Neural progenitor cell (in vitro differentiated cells): ENCODE data around the gene EEF2K. TPM values are rescaled to one million over a fixed set of nuclear protein-coding genes. Genes with fewer than 3 reads are reported as not detected.
"Not testable (repeated sequence)": the region's sequence is repeated elsewhere in the genome, so short reads cannot be mapped to it uniquely, and the experiment has no call there.

Experiments used
- DNase-seq: peaks from one replicate; pipeline ENCODE4 v3.0.0-alpha.2; 2016; ENCODE audit warnings: low spot score
- H2AFZ ChIP-seq: fragments of 200-600 bp; sonication (generic); replicated peaks from 2 replicates; pipeline ENCODE4 v1.6.1; 2016; ENCODE audit warnings: antibody characterized with exemption
- H3F3A ChIP-seq: fragments of 200-600 bp; sonication (generic); 2 replicates; pipeline ENCODE4 v1.6.1; 2016; ENCODE audit warnings: antibody characterized with exemption, low read depth
- H3K27ac ChIP-seq: fragments of 200-600 bp; sonication (generic); 2 replicates; pipeline ENCODE4 v1.5.1; 2016; ENCODE audit warnings: mild to moderate bottlenecking
- H3K27me3 ChIP-seq: fragments of 200-600 bp; sonication (generic); 2 replicates; pipeline ENCODE4 v1.6.1; 2016; ENCODE audit warnings: mild to moderate bottlenecking, moderate library complexity
- H3K36me3 ChIP-seq: fragments of 200-600 bp; sonication (generic); 2 replicates; pipeline ENCODE4 v1.5.1; 2016
- H3K4me1 ChIP-seq: fragments of 200-600 bp; sonication (generic); 2 replicates; pipeline ENCODE4 v1.6.1; 2016; ENCODE audit warnings: mixed run types
- H3K4me2 ChIP-seq: fragments of 200-600 bp; sonication (generic); 2 replicates; pipeline ENCODE4 v1.6.1; 2016
- H3K4me3 ChIP-seq: fragments of 200-600 bp; sonication (generic); 2 replicates; pipeline ENCODE4 v1.5.1; 2016
- H3K79me2 ChIP-seq: fragments of 200-600 bp; sonication (generic); 2 replicates; pipeline ENCODE4 v1.6.1; 2016; ENCODE audit warnings: low read depth
- H3K9ac ChIP-seq: fragments of 200-600 bp; sonication (generic); 2 replicates; pipeline ENCODE4 v1.6.1; 2016
- H3K9me3 ChIP-seq: fragments of 200-600 bp; sonication (generic); 2 replicates; pipeline ENCODE4 v1.5.1; 2016; ENCODE audit warnings: low read depth
- H4K20me1 ChIP-seq: fragments of 200-600 bp; sonication (generic); 2 replicates; pipeline ENCODE4 v1.6.1; 2016; ENCODE audit warnings: low read depth
- H3K27ac Mint-ChIP-seq: 3 replicates; pipeline ENCODE4 v1.8.0; 2021; ENCODE audit warnings: mixed read lengths
- H3K27me3 Mint-ChIP-seq: 2 replicates; pipeline ENCODE4 v1.8.0; 2022; ENCODE audit warnings: low read depth, mild to moderate bottlenecking, inconsistent platforms, moderate library complexity, mixed read lengths; ENCODE audit not compliant: insufficient read depth
- H3K36me3 Mint-ChIP-seq: 3 replicates; pipeline ENCODE4 v1.8.0; 2021; ENCODE audit warnings: mixed read lengths
- H3K4me1 Mint-ChIP-seq: 3 replicates; pipeline ENCODE4 v1.8.0; 2021; ENCODE audit warnings: mixed read lengths
- H3K4me3 Mint-ChIP-seq: 3 replicates; pipeline ENCODE4 v1.8.0; 2021; ENCODE audit warnings: mild to moderate bottlenecking, moderate library complexity, mixed read lengths
- H3K9me3 Mint-ChIP-seq: 3 replicates; pipeline ENCODE4 v1.8.0; 2020; ENCODE audit warnings: mixed read lengths
- EZH2 ChIP-seq: fragments of 200-600 bp; sonication (generic); IDR thresholded peaks from 2 replicates; pipeline ENCODE4 v1.6.1; 2017; ENCODE audit warnings: antibody characterized with exemption, mild to moderate bottlenecking, moderate library complexity
- EZH2phosphoT487 ChIP-seq: fragments of 200-600 bp; sonication (generic); IDR thresholded peaks from 2 replicates; pipeline ENCODE4 v1.6.1; 2017; ENCODE audit warnings: antibody characterized with exemption
- total RNA-seq: library from RNA; depleted of rRNA; stranded (reverse); fragments of >200 nt; gene quantifications from 2 replicates; pipeline ENCODE4 v1.2.3, GENCODE V29; 2015; ENCODE audit warnings: low replicate concordance
- TF ChIP-seq, protein P1 (sequence below): fragments of 200-600 bp; sonication (generic); IDR thresholded peaks from 2 replicates; pipeline ENCODE4 v1.5.1; 2017; ENCODE audit warnings: antibody characterized with exemption, mild to moderate bottlenecking

Gene EEF2K
- total RNA-seq, 1 donor from 2014 or later = 9.0 TPM

DNA sequence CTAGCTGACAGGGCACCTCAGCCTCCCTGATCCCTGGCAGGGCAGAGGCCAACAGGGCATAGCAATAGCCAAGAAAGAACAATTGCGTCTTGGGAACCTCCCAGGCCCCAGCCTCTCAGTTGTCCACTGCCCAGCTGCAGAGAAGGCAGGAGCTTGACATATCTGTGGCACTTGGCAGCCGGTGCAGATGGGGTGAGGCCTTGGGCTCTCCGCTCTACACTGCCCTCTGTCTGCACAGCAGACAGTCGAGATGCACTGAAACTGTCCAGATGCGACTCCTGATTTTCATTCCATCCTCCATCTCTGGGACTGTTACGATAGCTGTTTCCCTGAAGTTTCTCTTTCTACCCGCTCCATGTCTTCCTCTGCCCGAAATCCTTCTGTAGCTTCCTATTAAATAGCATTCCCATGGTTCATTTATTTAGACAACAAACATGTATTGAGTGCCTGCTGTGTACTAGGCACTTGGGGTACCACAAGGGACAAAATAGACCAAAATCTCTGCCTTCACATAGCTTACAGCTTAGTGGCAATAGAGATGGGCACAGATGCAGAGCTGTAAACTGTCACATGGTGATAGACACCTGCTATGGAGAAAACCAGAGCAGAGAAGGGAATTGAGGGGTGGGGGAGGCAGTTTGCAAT, 94.5 kb downstream of the EEF2K start:
- Histone ChIP-seq H3F3A (peaks cover 17% of the 10 kb centered on the region), H2AFZ (no peak overlapping the region), H3K9ac (no peak overlapping the region), H3K4me1 (peaks cover 5% of the 10 kb centered on the region), H3K27ac (no peak overlapping the region), H3K36me3 (no peaks in the 10 kb centered on the region), H3K9me3 (no peaks in the 10 kb centered on the region), H3K79me2 (peaks cover 60% of the 10 kb centered on the region), H3K4me2 (no peak overlapping the region), H3K27me3 (no peaks in the 10 kb centered on the region), H4K20me1 (peaks cover 65% of the 10 kb centered on the region), H3K4me3 (no peak overlapping the region)
- Mint-ChIP-seq H3K9me3 (peaks cover 11% of the 10 kb centered on the region), H3K27me3 (peaks cover 26% of the 10 kb centered on the region), H3K27ac (no peak overlapping the region), H3K4me1 (peaks cover 26% of the 10 kb centered on the region), H3K4me3 (peak overlapping the region; percentile 42), H3K36me3 (peaks cover 15% of the 10 kb centered on the region)
- peak; percentile 69 for DNase-seq
- TF ChIP-seq, protein P1, sequence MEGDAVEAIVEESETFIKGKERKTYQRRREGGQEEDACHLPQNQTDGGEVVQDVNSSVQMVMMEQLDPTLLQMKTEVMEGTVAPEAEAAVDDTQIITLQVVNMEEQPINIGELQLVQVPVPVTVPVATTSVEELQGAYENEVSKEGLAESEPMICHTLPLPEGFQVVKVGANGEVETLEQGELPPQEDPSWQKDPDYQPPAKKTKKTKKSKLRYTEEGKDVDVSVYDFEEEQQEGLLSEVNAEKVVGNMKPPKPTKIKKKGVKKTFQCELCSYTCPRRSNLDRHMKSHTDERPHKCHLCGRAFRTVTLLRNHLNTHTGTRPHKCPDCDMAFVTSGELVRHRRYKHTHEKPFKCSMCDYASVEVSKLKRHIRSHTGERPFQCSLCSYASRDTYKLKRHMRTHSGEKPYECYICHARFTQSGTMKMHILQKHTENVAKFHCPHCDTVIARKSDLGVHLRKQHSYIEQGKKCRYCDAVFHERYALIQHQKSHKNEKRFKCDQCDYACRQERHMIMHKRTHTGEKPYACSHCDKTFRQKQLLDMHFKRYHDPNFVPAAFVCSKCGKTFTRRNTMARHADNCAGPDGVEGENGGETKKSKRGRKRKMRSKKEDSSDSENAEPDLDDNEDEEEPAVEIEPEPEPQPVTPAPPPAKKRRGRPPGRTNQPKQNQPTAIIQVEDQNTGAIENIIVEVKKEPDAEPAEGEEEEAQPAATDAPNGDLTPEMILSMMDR = peak; percentile 63
- no peak for TF ChIP-seq EZH2

DNA sequence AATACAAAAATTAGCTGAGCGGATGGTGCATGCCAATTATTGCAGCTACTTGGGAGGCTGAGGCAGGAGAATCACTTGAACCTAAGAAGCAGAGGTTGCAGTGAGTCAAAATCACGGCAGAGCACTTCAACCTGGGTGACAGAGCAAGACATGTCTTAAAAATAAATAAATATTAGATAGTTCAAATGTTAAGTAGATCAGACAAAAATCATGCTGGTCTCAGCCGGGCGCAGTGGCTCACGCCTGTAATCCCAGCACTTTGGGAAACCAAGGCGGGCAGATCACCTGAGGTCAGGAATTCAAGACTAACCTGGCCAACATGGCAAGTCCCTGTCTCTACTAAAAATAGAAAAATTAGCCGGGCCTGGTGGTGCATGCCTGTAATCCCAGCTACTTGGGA, 95.3 kb downstream of the EEF2K start:
- Histone ChIP-seq H3K79me2 (peaks cover 64% of the 10 kb centered on the region), H3F3A (peaks cover 17% of the 10 kb centered on the region), H4K20me1 (peaks cover 68% of the 10 kb centered on the region)
- not testable (repeated sequence) for H3K36me3 ChIP-seq, H3K27me3 ChIP-seq, H3K27ac Mint-ChIP-seq, H3K27ac ChIP-seq, H3K9ac ChIP-seq, H3K4me3 ChIP-seq, H3K4me1 ChIP-seq, DNase-seq, H3K9me3 ChIP-seq, H3K4me3 Mint-ChIP-seq, H2AFZ ChIP-seq, H3K4me2 ChIP-seq
- peaks cover 20% of the 10 kb centered on the region for H3K4me1 Mint-ChIP-seq
- H3K9me3 Mint-ChIP-seq = peaks cover 11% of the 10 kb centered on the region
- peaks cover 23% of the 10 kb centered on the region for H3K27me3 Mint-ChIP-seq
- peaks cover 15% of the 10 kb centered on the region for H3K36me3 Mint-ChIP-seq

DNA sequence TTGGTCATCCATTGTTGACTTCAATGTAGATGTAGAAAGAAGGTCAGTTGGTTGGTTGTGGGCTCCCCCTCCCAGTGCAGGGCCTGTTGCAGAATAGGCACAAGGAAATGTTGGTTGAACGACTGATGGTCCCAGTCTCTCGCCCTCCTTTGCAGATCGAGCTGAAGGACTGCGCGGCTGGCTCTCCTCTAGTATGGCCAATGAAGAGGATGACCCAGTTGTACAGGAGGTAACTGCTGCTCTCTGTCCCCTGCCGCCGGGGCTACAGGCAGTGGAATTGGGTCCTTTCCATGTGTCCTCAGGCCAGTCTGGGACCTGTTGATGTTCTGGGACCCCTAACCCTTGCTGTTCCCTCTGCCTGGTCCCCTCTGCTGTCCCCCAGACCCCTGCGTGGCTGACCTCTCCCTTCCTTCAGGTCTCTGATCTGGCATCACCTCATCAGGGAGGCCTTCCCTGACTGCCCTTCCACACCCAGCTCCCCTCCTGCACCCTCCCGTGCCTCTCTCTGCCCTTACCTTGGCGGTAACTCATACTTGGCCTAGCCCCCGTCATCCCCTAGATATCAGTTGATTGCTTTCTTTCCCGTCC, 96.8 kb downstream of the EEF2K start:
- no peaks in the 10 kb centered on the region for H3K36me3 ChIP-seq
- no peak overlapping the region for H3K9ac ChIP-seq
- H3K4me1 Mint-ChIP-seq = peaks cover 17% of the 10 kb centered on the region
- H3K79me2 ChIP-seq = peaks cover 60% of the 10 kb centered on the region
- no peak overlapping the region for H2AFZ ChIP-seq
- H4K20me1 ChIP-seq = peaks cover 67% of the 10 kb centered on the region
- H3K27me3 ChIP-seq = no peaks in the 10 kb centered on the region
- peaks cover 6% of the 10 kb centered on the region for H3K9me3 Mint-ChIP-seq
- no peaks in the 10 kb centered on the region for H3K9me3 ChIP-seq
- H3K27ac Mint-ChIP-seq = no peak overlapping the region
- H3K4me3 ChIP-seq = no peak overlapping the region
- H3K27me3 Mint-ChIP-seq = peaks cover 16% of the 10 kb centered on the region
- H3F3A ChIP-seq = peaks cover 11% of the 10 kb centered on the region
- H3K36me3 Mint-ChIP-seq = peaks cover 14% of the 10 kb centered on the region
- DNase-seq = no peak
- no peak overlapping the region for H3K27ac ChIP-seq
- H3K4me1 ChIP-seq = peaks cover 5% of the 10 kb centered on the region
- no peak overlapping the region for H3K4me3 Mint-ChIP-seq
- H3K4me2 ChIP-seq = no peak overlapping the region
- TF ChIP-seq EZH2phosphoT487 = no peak
- no peak for TF ChIP-seq EZH2
- TF ChIP-seq, protein P1 = no peak

DNA sequence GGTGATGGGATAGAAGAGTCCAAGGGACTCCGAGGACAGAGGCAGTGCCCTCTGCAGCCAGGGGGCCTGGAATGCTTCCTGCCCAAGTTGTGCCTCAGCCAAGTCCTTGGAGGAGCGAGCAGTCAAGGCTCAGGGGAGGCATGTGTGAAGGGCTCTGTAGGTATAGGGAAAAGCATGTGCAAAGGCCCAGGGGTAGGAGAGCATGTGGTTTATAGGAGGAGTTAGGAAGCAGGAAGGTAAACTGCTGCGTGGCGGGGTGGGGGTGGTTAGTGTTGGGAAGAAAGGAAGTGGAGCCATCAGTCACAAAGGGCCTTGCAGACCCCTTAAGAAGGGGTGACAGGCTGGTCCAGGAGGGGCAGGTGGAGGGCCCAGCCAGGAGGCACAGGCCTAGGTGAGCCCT, 98.3 kb downstream of the EEF2K start:
- Mint-ChIP-seq H3K9me3 (no peaks in the 10 kb centered on the region), H3K4me3 (no peak overlapping the region), H3K4me1 (peaks cover 4% of the 10 kb centered on the region), H3K27ac (peak overlapping the region; percentile 28), H3K27me3 (peaks cover 3% of the 10 kb centered on the region), H3K36me3 (peaks cover 12% of the 10 kb centered on the region)
- Histone ChIP-seq H3F3A (no peaks in the 10 kb centered on the region), H3K27ac (no peak overlapping the region), H3K9me3 (no peaks in the 10 kb centered on the region), H3K36me3 (no peaks in the 10 kb centered on the region), H3K4me3 (no peak overlapping the region), H2AFZ (no peak overlapping the region), H4K20me1 (peaks cover 51% of the 10 kb centered on the region), H3K27me3 (no peaks in the 10 kb centered on the region), H3K4me1 (no peaks in the 10 kb centered on the region), H3K79me2 (peaks cover 45% of the 10 kb centered on the region), H3K4me2 (no peak overlapping the region), H3K9ac (no peak overlapping the region)
- no peak for DNase-seq
- TF ChIP-seq EZH2phosphoT487 = no peak
